ENCODE data around the gene ANKRD29. TPM values are rescaled to one million over a fixed set of nuclear protein-coding genes. Genes with fewer than 3 reads are reported as not detected.
"Not testable (repeated sequence)": the region's sequence is repeated elsewhere in the genome, so short reads cannot be mapped to it uniquely, and the experiment has no call there.

Gene ANKRD29
- polyA plus RNA-seq, 1 experiment, result 0.15 TPM

- Histone ChIP-seq H3K4me3 (ENCODE audit: low read depth, low read length) (no peak overlapping the region), H3K27ac (ENCODE audit: low read depth, low read length) (no peak overlapping the region), H3K27me3 (ENCODE audit: control insufficient read depth, insufficient read depth, low read length) (peaks cover 15% of the 10 kb centered on the region), H3K9me3 (ENCODE audit: control insufficient read depth, insufficient read depth, low read length) (no peaks in the 10 kb centered on the region)
- ChIA-PET CTCF (interaction anchor here (0.6 to 3.0 kb wide), 4 partner anchors 89 to 566 kb away, joined by 3 to 15 read pairs (median 4); no protein-coding TSS in a partner anchor), POLR2A (interaction anchor here (0.6 kb wide), 1 partner anchor 32 kb away, joined by 3 read pairs; no protein-coding TSS in a partner anchor)
- DNase-seq (ENCODE audit: low read depth, low spot score), result no peak
- TF ChIP-seq, protein P1, sequence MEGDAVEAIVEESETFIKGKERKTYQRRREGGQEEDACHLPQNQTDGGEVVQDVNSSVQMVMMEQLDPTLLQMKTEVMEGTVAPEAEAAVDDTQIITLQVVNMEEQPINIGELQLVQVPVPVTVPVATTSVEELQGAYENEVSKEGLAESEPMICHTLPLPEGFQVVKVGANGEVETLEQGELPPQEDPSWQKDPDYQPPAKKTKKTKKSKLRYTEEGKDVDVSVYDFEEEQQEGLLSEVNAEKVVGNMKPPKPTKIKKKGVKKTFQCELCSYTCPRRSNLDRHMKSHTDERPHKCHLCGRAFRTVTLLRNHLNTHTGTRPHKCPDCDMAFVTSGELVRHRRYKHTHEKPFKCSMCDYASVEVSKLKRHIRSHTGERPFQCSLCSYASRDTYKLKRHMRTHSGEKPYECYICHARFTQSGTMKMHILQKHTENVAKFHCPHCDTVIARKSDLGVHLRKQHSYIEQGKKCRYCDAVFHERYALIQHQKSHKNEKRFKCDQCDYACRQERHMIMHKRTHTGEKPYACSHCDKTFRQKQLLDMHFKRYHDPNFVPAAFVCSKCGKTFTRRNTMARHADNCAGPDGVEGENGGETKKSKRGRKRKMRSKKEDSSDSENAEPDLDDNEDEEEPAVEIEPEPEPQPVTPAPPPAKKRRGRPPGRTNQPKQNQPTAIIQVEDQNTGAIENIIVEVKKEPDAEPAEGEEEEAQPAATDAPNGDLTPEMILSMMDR (IDR thresholded peaks at IDR 0.05; ENCODE audit: low read depth, low read length), result no peak
Observed at GRCh38 chr18:23614413-23614812, 48.3 kb downstream of the ANKRD29 start.

- H3K27me3 ChIP-seq (ENCODE audit: control insufficient read depth, insufficient read depth, low read length); H3K4me3 ChIP-seq (ENCODE audit: low read depth, low read length); H3K9me3 ChIP-seq (ENCODE audit: control insufficient read depth, insufficient read depth, low read length); H3K27ac ChIP-seq (ENCODE audit: low read depth, low read length); DNase-seq (ENCODE audit: low read depth, low spot score); POLR2A ChIA-PET: not testable (repeated sequence)
- CTCF ChIA-PET, result interaction anchor here (1.1 to 3.0 kb wide), 4 partner anchors 9 to 90 kb away, joined by 3 to 15 read pairs (median 6); no protein-coding TSS in a partner anchor
Observed at GRCh38 chr18:23613091-23613475, 49.6 kb downstream of the ANKRD29 start.

DNA sequence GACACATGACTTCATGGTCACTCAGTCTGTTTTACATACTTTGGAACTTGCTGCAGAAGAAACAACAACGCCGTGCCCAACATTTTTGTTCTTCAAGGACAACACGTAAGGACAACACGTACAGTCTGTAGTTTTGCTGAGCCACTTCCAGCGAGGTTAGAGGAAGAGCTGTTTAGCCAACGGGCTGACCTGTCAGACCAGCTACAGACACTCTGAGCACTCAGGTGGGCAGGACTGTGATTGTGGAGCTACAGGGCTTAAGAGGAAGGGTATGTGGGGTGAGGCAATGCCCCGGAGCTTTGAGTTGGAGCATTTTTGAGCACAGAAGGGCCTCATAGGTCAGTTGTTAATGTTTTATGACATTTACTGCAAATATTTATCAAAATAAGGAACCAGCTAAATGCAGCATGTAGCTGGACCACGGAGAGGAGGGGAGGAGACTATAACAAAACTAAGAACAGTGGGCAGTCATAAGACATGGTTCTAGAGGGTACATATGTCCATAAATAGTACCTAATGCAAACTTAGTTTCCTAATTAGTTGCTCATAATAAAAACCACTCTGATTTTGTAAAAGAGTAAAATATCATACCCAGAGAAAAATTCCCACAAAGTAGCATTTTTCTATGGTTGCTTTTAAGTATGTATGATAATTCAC, 50.1 kb downstream of the ANKRD29 start:
- CTCF ChIA-PET, result interaction anchor here (1.1 to 3.0 kb wide), 4 partner anchors 10 to 91 kb away, joined by 3 to 15 read pairs (median 6); no protein-coding TSS in a partner anchor
- Histone ChIP-seq H3K9me3 (ENCODE audit: control insufficient read depth, insufficient read depth, low read length) (no peaks in the 10 kb centered on the region), H3K27me3 (ENCODE audit: control insufficient read depth, insufficient read depth, low read length) (peaks cover 2% of the 10 kb centered on the region), H3K4me3 (ENCODE audit: low read depth, low read length) (no peak overlapping the region), H3K27ac (ENCODE audit: low read depth, low read length) (no peak overlapping the region)
- POLR2A ChIA-PET, result no interaction called here
- TF ChIP-seq, protein P1 (IDR thresholded peaks at IDR 0.05; ENCODE audit: low read depth, low read length), result no peak
- DNase-seq (ENCODE audit: low read depth, low spot score), result no peak

- no peak for DNase-seq (ENCODE audit: low read depth, low spot score)
- POLR2A ChIA-PET, result no interaction called here
- CTCF ChIA-PET, result interaction anchor here (1.6 kb wide), 1 partner anchor 94 kb away, joined by 4 read pairs; no protein-coding TSS in a partner anchor
Observed at GRCh38 chr18:23609390-23610023, 53.2 kb downstream of the ANKRD29 start.

GRCh38 chr18:23608211-23608610, 54.5 kb downstream of the ANKRD29 start:
- Histone ChIP-seq H3K27me3 (ENCODE audit: control insufficient read depth, insufficient read depth, low read length) (peaks cover 12% of the 10 kb centered on the region), H3K27ac (ENCODE audit: low read depth, low read length) (no peak overlapping the region), H3K4me3 (ENCODE audit: low read depth, low read length) (no peak overlapping the region), H3K9me3 (ENCODE audit: control insufficient read depth, insufficient read depth, low read length) (no peaks in the 10 kb centered on the region)
- ChIA-PET CTCF (interaction anchor here (0.7 to 1.8 kb wide), 2 partner anchors 95 to 311 kb away, joined by 3 to 7 read pairs; no protein-coding TSS in a partner anchor), POLR2A (no interaction called here)
- no peak for DNase-seq (ENCODE audit: low read depth, low spot score)
- TF ChIP-seq, protein P1 (IDR thresholded peaks at IDR 0.05; ENCODE audit: low read depth, low read length), result no peak

More at GRCh38 chr18:23609390-23610023, 53.2 kb downstream of the ANKRD29 start:
- H3K27ac ChIP-seq (ENCODE audit: low read depth, low read length), result no peak overlapping the region
- H3K27me3 ChIP-seq (ENCODE audit: control insufficient read depth, insufficient read depth, low read length), result peaks cover 9% of the 10 kb centered on the region
- no peak overlapping the region for H3K4me3 ChIP-seq (ENCODE audit: low read depth, low read length)
- H3K9me3 ChIP-seq (ENCODE audit: control insufficient read depth, insufficient read depth, low read length), result no peaks in the 10 kb centered on the region
- TF ChIP-seq, protein P1 (IDR thresholded peaks at IDR 0.05; ENCODE audit: low read depth, low read length), result no peak

Measured in AG04450 (cell line).